GM23248 (cell line): ENCODE measurements around the gene NACC2. TPM values are rescaled to one million over a fixed set of nuclear protein-coding genes. Genes with fewer than 3 reads are reported as not detected.

ENCODE experiments used
- DNase-seq: peaks from one replicate; pipeline ENCODE4 v3.0.0-alpha.2; 2015
- H2AFZ ChIP-seq: fragments of 200-600 bp; sonication (generic); 2 replicates; pipeline ENCODE4 v1.6.1; 2016; ENCODE audit warnings: antibody characterized with exemption
- H3F3A ChIP-seq: fragments of 200-600 bp; sonication (generic); 2 replicates; pipeline ENCODE4 v1.6.1; 2016; ENCODE audit warnings: mild to moderate bottlenecking, antibody characterized with exemption, mixed run types; ENCODE audit not compliant: insufficient read depth
- H3K27ac ChIP-seq: fragments of 200-600 bp; sonication (generic); 2 replicates; pipeline ENCODE4 v1.5.1; 2016; ENCODE audit warnings: mild to moderate bottlenecking
- H3K27me3 ChIP-seq: fragments of 200-600 bp; sonication (generic); replicated peaks from 2 replicates; pipeline ENCODE4 v1.6.1; 2016; ENCODE audit warnings: mild to moderate bottlenecking; ENCODE audit not compliant: insufficient read depth
- H3K36me3 ChIP-seq: fragments of 200-600 bp; sonication (generic); 2 replicates; pipeline ENCODE4 v1.6.1; 2016; ENCODE audit warnings: low read depth, mild to moderate bottlenecking
- H3K4me1 ChIP-seq: fragments of 200-600 bp; sonication (generic); 2 replicates; pipeline ENCODE4 v1.6.1; 2016; ENCODE audit warnings: mild to moderate bottlenecking; ENCODE audit not compliant: insufficient read depth
- H3K4me2 ChIP-seq: fragments of 200-600 bp; sonication (generic); one replicate; pipeline ENCODE4 v1.6.1; 2016; ENCODE audit warnings: mild to moderate bottlenecking; ENCODE audit not compliant: unreplicated experiment
- H3K4me3 ChIP-seq: fragments of 200-600 bp; sonication (generic); 2 replicates; pipeline ENCODE4 v1.5.1; 2016; ENCODE audit warnings: mild to moderate bottlenecking
- H3K79me2 ChIP-seq: fragments of 200-600 bp; sonication (generic); 2 replicates; pipeline ENCODE4 v1.6.1; 2016; ENCODE audit warnings: mild to moderate bottlenecking; ENCODE audit not compliant: insufficient read depth
- H3K9ac ChIP-seq: fragments of 200-600 bp; sonication (generic); 2 replicates; pipeline ENCODE4 v1.6.1; 2016; ENCODE audit warnings: mild to moderate bottlenecking
- H3K9me2 ChIP-seq: fragments of 200-600 bp; sonication (generic); 2 replicates; pipeline ENCODE4 v1.6.1; 2016; ENCODE audit warnings: mixed run types, mild to moderate bottlenecking, moderate library complexity; ENCODE audit not compliant: insufficient read depth
- H3K9me3 ChIP-seq: fragments of 200-600 bp; sonication (generic); one replicate; pipeline ENCODE4 v1.6.1; 2017; ENCODE audit warnings: low read depth
- H4K20me1 ChIP-seq: fragments of 200-600 bp; sonication (generic); 2 replicates; pipeline ENCODE4 v1.6.0; 2016; ENCODE audit not compliant: insufficient read depth
- EZH2 ChIP-seq: fragments of 200-600 bp; sonication (generic); IDR thresholded peaks from 2 replicates; pipeline ENCODE4 v1.6.1; 2018; ENCODE audit warnings: antibody characterized with exemption, mild to moderate bottlenecking; ENCODE audit not compliant: insufficient read depth, poor library complexity, severe bottlenecking
- EZH2phosphoT487 ChIP-seq: fragments of 200-600 bp; sonication (generic); IDR thresholded peaks from 2 replicates; pipeline ENCODE4 v1.6.1; 2018; ENCODE audit warnings: antibody characterized with exemption, moderate library complexity, mild to moderate bottlenecking, low read depth; ENCODE audit not compliant: insufficient read depth
- WGBS, 2 experiments: methylation state at CpG; one replicate each; pipeline ENCODE4 v1.1.6; 2015 to 2017; ENCODE audit warnings: low lambda C conversion rate in 2 of 2, low coverage in 1 of 2; ENCODE audit errors: missing lambda C conversion rate in 2 of 2; 5-methylcytosine and 5-hydroxymethylcytosine counted together
- in situ Hi-C: fragments of 300-500 bp; cut with MboI; formaldehyde crosslinking; loops from 2 replicates; pipeline ENCODE4 v1.15.0; 2020
- polyA plus RNA-seq: library from polyadenylated mRNA; unstranded; fragments of >200 nt; fragmentation: Nextera tagmentation; extraction: Ambion mirVana; gene quantifications from 2 replicates; pipeline ENCODE4 v1.2.1, GENCODE V29; 2016
- total RNA-seq: library from RNA; depleted of rRNA; stranded (reverse); fragments of >200 nt; shearing (Covaris generic); gene quantifications from 2 replicates; pipeline ENCODE4 v1.2.3, GENCODE V29; 2014

Gene NACC2
- total and polyA plus RNA-seq, 2 experiments from 2014 or later: 5.3 to 30.7 TPM

DNA sequence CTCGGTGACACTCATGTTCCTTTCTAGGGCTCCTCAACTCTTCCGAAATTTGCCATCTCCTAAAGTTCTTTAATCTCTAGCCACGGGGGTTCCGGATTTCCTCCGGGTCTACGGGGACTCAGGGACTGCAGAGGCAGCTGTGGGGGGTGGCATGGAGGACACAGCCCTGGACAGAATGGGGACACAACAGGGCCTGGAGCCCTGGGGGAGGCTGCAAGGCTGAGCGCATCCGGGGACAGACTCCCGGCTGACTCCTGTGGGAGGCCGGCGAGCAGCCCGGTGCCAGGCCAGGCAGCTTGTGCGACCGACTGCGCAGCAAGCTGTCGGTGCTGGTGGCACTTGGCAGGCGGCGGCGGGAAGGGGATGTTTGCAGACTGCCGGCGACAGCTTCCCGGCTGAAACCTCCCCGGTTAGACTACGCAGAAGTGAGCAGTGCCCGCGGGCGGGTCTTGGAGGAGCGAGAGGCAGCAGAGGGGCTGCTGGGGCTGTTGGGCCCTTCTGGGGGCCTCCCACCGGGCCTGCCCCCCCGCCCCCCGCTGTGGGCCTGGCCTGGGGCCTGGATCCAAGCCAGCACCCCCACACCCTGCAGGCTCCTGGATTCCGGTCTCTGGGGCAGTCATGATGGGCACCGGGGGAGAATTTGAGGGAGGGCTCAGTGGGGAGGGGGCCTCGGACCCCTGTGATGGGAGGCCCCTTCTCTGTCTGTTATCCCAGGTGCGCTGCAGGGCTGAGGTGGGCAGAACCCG, 105.2 kb downstream of the NACC2 start:
- no peaks in the 10 kb centered on the region for H4K20me1 ChIP-seq
- no peaks in the 10 kb centered on the region for H3K79me2 ChIP-seq
- H3K4me1 ChIP-seq: peaks cover 10% of the 10 kb centered on the region
- H2AFZ ChIP-seq: no peak overlapping the region
- no peaks in the 10 kb centered on the region for H3K9me3 ChIP-seq
- H3F3A ChIP-seq: no peaks in the 10 kb centered on the region
- H3K9ac ChIP-seq: no peak overlapping the region
- H3K4me3 ChIP-seq: no peak overlapping the region
- H3K9me2 ChIP-seq: no peaks in the 10 kb centered on the region
- no peak for DNase-seq
- H3K4me2 ChIP-seq: no peak overlapping the region
- TF ChIP-seq EZH2 (no peak), EZH2phosphoT487 (no peak)
- H3K27me3 ChIP-seq: peaks cover 2% of the 10 kb centered on the region; the same call in 1 of the 2 replicates
- 43 to 51% methylated on average over 27 to 36 of the region's 36 CpGs for WGBS, 2 experiments
- H3K27ac ChIP-seq: no peak overlapping the region
- in situ Hi-C loops: no loop called here
- no peaks in the 10 kb centered on the region for H3K36me3 ChIP-seq

DNA sequence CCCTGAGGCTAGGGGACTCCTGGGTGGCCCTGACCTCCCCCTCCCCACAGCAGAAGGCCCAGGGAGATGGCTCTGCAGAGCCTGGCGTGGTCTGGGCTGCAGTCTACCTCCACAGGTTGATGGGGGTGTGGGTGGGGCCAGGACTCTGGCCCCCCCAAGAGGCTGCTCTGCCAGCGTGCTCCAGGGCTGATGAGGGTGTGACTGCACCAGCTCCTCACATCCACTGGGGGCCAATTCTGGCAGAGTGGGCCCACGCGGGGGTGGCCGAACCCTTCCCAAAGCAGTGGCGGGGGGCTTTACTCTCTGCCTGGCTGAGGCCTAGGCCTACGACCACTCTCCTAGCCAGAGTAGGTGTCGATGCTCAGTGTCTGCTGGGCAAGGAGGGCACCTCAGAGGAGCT, 105.9 kb downstream of the NACC2 start:
- Histone ChIP-seq H3K9ac (no peak overlapping the region), H3K4me1 (peaks cover 10% of the 10 kb centered on the region), H3F3A (no peaks in the 10 kb centered on the region), H3K4me2 (no peak overlapping the region), H3K9me2 (no peaks in the 10 kb centered on the region), H3K9me3 (no peaks in the 10 kb centered on the region), H2AFZ (no peak overlapping the region), H3K36me3 (no peaks in the 10 kb centered on the region), H3K27me3 (peaks cover 9% of the 10 kb centered on the region), H3K27ac (no peak overlapping the region), H4K20me1 (no peaks in the 10 kb centered on the region), H3K4me3 (no peak overlapping the region), H3K79me2 (no peaks in the 10 kb centered on the region)
- in situ Hi-C loops: no loop called here
- TF ChIP-seq EZH2: no peak
- TF ChIP-seq EZH2phosphoT487: no peak
- 75 to 80% methylated on average over 7 to 8 of the region's 8 CpGs for WGBS, 2 experiments
- DNase-seq: no peak

DNA sequence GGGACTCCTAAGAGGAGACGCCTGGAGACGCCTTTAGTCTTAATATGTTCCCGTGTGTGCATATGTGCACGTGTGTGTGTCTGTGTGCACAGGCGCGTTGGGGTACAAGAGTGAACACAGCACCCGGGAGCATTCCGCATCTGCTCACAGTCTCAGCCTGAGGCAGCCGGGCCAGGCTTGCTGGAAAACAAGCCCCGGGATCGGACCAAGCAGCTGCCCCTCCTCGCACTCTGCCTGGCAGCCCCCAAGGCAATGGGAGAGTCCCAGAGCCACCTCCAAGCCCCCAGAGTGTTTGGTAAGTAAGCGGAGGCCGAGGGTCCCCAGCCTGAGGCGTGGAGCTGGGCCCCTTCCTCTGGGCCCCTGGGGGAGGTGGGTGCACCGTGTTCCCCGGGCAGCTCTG, 106.6 kb downstream of the NACC2 start:
- DNase-seq: no peak
- H3K27ac ChIP-seq: no peak overlapping the region

DNA sequence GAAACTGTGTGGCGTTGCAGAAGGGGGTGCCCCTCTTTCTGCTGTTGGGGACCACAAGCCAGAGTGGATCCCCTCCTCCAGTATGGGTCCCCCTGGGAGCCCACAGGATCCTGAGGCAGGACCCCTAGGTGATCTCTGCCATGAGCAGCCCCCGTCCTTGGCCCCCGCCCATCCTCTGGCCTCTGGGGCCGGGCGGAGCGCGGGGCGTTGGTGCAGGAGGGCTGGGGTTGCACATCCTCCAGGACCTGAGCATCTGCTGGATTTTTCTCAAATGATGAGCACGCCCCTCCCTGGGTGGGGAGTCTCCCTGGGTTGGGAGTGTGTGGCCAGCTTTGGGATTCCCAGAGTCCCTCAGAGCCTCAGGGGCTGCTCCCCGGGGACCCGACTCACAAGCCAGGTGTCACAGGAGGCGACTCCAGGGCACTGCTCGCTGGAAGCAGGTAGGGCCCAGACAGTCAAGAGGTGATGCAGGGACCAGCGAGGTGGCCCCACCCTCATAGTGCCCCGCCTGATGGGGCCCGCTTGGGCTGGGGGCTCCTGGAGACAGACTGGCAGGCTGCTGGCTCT, 107.2 kb downstream of the NACC2 start:
- Histone ChIP-seq H3K36me3 (no peaks in the 10 kb centered on the region), H4K20me1 (no peaks in the 10 kb centered on the region), H3K4me3 (no peak overlapping the region), H3K9me2 (no peaks in the 10 kb centered on the region), H3K27ac (no peak overlapping the region), H2AFZ (no peak overlapping the region), H3K79me2 (no peaks in the 10 kb centered on the region), H3F3A (0 out of 2 replicates have a peak, but pooled peaks cover 4% of the 10 kb centered on the region), H3K4me2 (no peak overlapping the region), H3K27me3 (peaks cover 21% of the 10 kb centered on the region), H3K9me3 (no peaks in the 10 kb centered on the region), H3K9ac (no peak overlapping the region), H3K4me1 (peaks cover 9% of the 10 kb centered on the region)
- DNase-seq: no peak
- 84 to 85% methylated on average over 14 of the region's 16 CpGs for WGBS, 2 experiments
- TF ChIP-seq EZH2 (no peak), EZH2phosphoT487 (no peak)
- in situ Hi-C loops: no loop called here

More for the DNA sequence above, 106.6 kb downstream of the NACC2 start:
- H4K20me1 ChIP-seq: no peaks in the 10 kb centered on the region
- in situ Hi-C loops: no loop called here
- no peaks in the 10 kb centered on the region for H3K79me2 ChIP-seq
- no peak overlapping the region for H3K9ac ChIP-seq
- 63 to 69% methylated on average over 16 to 17 of the region's 17 CpGs for WGBS, 2 experiments
- no peak overlapping the region for H3K4me2 ChIP-seq
- no peaks in the 10 kb centered on the region for H3K9me3 ChIP-seq
- H3K4me3 ChIP-seq: no peak overlapping the region
- peaks cover 16% of the 10 kb centered on the region for H3K27me3 ChIP-seq
- no peak overlapping the region for H2AFZ ChIP-seq
- H3F3A ChIP-seq: 0 out of 2 replicates have a peak, but pooled peaks cover 3% of the 10 kb centered on the region
- H3K9me2 ChIP-seq: no peaks in the 10 kb centered on the region
- TF ChIP-seq EZH2phosphoT487: no peak
- no peak for TF ChIP-seq EZH2
- no peaks in the 10 kb centered on the region for H3K36me3 ChIP-seq
- peaks cover 10% of the 10 kb centered on the region for H3K4me1 ChIP-seq
